ENCODE results near the gene PRKAG1.

DNA sequence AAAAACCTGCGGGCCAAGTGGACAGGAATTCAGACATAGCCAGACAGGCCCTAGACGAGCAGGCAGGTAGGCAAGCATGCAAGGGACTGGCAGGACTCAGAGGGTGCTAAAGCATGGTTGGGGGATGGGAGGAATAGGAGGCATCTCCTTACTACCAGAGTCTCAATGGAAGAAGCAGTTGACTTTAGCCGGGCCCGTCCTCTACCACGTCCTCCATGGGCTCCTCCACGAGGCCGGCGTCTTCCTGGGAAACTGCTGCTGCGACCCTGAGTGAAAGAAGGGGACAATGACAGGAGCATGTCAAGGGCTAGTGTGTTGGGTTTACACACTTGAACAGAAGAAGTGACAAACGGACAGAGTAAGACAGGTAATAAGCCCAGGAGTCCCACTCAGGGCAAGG, 30.4 kb upstream of the PRKAG1 start:
- TF ChIP-seq, protein P1, sequence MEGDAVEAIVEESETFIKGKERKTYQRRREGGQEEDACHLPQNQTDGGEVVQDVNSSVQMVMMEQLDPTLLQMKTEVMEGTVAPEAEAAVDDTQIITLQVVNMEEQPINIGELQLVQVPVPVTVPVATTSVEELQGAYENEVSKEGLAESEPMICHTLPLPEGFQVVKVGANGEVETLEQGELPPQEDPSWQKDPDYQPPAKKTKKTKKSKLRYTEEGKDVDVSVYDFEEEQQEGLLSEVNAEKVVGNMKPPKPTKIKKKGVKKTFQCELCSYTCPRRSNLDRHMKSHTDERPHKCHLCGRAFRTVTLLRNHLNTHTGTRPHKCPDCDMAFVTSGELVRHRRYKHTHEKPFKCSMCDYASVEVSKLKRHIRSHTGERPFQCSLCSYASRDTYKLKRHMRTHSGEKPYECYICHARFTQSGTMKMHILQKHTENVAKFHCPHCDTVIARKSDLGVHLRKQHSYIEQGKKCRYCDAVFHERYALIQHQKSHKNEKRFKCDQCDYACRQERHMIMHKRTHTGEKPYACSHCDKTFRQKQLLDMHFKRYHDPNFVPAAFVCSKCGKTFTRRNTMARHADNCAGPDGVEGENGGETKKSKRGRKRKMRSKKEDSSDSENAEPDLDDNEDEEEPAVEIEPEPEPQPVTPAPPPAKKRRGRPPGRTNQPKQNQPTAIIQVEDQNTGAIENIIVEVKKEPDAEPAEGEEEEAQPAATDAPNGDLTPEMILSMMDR (IDR thresholded peaks at IDR 0.05): no peak
- TF ChIP-seq POLR2AphosphoS5 (IDR thresholded peaks at IDR 0.05): no peak
